Erythroblast (primary cell): ENCODE data around the gene MACROD2.

Experiments used
- GATA1 ChIP-seq: IDR thresholded peaks from 2 replicates; pipeline ENCODE4 v1.6.1; 2011; ENCODE audit warnings: low read depth, mild to moderate bottlenecking, control low read depth, low read length, moderate library complexity
- POLR2A ChIP-seq: IDR thresholded peaks from 2 replicates; pipeline ENCODE4 v1.6.1; 2011; ENCODE audit warnings: mild to moderate bottlenecking, low read length

DNA sequence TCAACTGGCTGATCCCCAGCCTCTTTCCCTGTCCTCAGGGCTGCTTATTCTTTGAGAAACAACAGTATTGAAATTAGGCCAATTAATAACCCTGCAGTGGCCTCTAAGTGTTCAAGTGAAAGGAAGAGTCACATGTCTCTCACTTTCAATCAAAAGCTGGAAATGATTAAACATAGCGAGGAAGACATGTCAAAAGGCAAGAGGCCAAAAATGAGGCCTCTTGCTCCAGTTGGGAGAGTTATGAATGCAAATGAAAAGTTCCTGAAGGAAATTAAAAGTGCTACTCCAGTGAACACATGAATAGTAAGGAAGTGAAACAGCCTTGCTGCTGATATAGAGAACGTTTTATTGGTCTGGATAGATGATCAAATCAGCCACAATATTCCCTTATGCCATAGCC, 131.5 kb downstream of the MACROD2 start:
- no peak for TF ChIP-seq POLR2A
- TF ChIP-seq GATA1 = no peak
